Subcutaneous abdominal adipose tissue (tissue), 5 donors: ENCODE results near the gene ACOT6.
"Not testable (repeated sequence)": the region's sequence is repeated elsewhere in the genome, so short reads cannot be mapped to it uniquely, and the experiment has no call there.

Experiments
- H3K27ac ChIP-seq: one replicate; pipeline ENCODE4 v1.7.0; 2013; ENCODE audit warnings: low read depth, mild to moderate bottlenecking, inconsistent platforms, low read length, moderate library complexity
- H3K27me3 ChIP-seq, 5 donors: one replicate each; pipeline ENCODE4 v1.7.0; 2013; ENCODE audit warnings: low read length in 5 of 5, inconsistent platforms in 1 of 5; ENCODE audit not compliant: control insufficient read depth in 5 of 5, insufficient read depth in 4 of 5
- H3K36me3 ChIP-seq, 5 donors: one replicate each; pipeline ENCODE4 v1.7.0; 2013; ENCODE audit warnings: low read length in 5 of 5; ENCODE audit not compliant: control insufficient read depth in 5 of 5, insufficient read depth in 5 of 5
- H3K4me1 ChIP-seq, 5 donors: one replicate each; pipeline ENCODE4 v1.7.0; 2013; ENCODE audit warnings: low read length in 5 of 5, mild to moderate bottlenecking in 3 of 5, moderate library complexity in 1 of 5; ENCODE audit not compliant: control insufficient read depth in 5 of 5, insufficient read depth in 5 of 5
- H3K4me3 ChIP-seq, 5 donors: one replicate each; pipeline ENCODE4 v1.7.0; 2013; ENCODE audit warnings: low read length in 5 of 5, low read depth in 1 of 5
- H3K9ac ChIP-seq, 5 donors: one replicate each; pipeline ENCODE4 v1.7.0; 2013; ENCODE audit warnings: low read length in 5 of 5, mild to moderate bottlenecking in 4 of 5, moderate library complexity in 3 of 5
- H3K9me3 ChIP-seq, 5 donors: one replicate each; pipeline ENCODE4 v1.7.0; 2013; ENCODE audit warnings: low read length in 5 of 5; ENCODE audit not compliant: control insufficient read depth in 5 of 5
- donor health status: healthy.
- donor health status: healthy.
- donor health status: healthy.
- donor health status: healthy.
- donor health status: healthy.

Gene ACOT6

GRCh38 chr14:73620268-73620667 lies 8.0 kb downstream of the ACOT6 start:
- Histone ChIP-seq H3K27ac (peak overlapping the region; percentile 39), H3K9ac (peak overlapping the region in 1 of 5 donors; percentile 3), H3K4me1 (peaks cover 0 to 18% (median 8%) of the 10 kb centered on the region in 5 donors), H3K27me3 (no peaks in the 10 kb centered on the region), H3K4me3 (peak overlapping the region in 1 of 5 donors; percentile 13), H3K36me3 (no peaks in the 10 kb centered on the region), H3K9me3 (peaks cover 0 to 3% (median 0%) of the 10 kb centered on the region in 5 donors)

GRCh38 chr14:73623504-73624054 lies 11.3 kb downstream of the ACOT6 start:
- H3K9ac ChIP-seq = no peak overlapping the region
- H3K27me3 ChIP-seq = no peaks in the 10 kb centered on the region
- H3K4me1 ChIP-seq = peaks cover 0 to 18% (median 8%) of the 10 kb centered on the region in 5 donors
- no peaks in the 10 kb centered on the region for H3K36me3 ChIP-seq
- no peak overlapping the region for H3K27ac ChIP-seq
- peaks cover 0 to 3% (median 0%) of the 10 kb centered on the region in 5 donors for H3K9me3 ChIP-seq
- no peak overlapping the region for H3K4me3 ChIP-seq

GRCh38 chr14:73625706-73626105 lies 13.4 kb downstream of the ACOT6 start:
- Histone ChIP-seq H3K27ac (no peak overlapping the region), H3K36me3 (no peaks in the 10 kb centered on the region), H3K9me3 (peaks cover 0 to 3% (median 0%) of the 10 kb centered on the region in 5 donors), H3K9ac (no peak overlapping the region), H3K4me3 (no peak overlapping the region), H3K27me3 (no peaks in the 10 kb centered on the region), H3K4me1 (peaks cover 0 to 4% (median under 1%) of the 10 kb centered on the region in 5 donors)

- Histone ChIP-seq H3K4me3 (no peak overlapping the region), H3K36me3 (no peaks in the 10 kb centered on the region), H3K4me1 (peaks cover 0 to 4% (median 3%) of the 10 kb centered on the region in 5 donors), H3K27ac (no peak overlapping the region), H3K27me3 (no peaks in the 10 kb centered on the region), H3K9ac (no peak overlapping the region), H3K9me3 (peaks cover 0 to 3% (median 0%) of the 10 kb centered on the region in 5 donors)
Measured at GRCh38 chr14:73627151-73627558, 14.8 kb downstream of the ACOT6 start.

- Histone ChIP-seq H3K27ac (no peak overlapping the region), H3K9ac (no peak overlapping the region), H3K27me3 (no peaks in the 10 kb centered on the region), H3K9me3 (no peaks in the 10 kb centered on the region), H3K36me3 (no peaks in the 10 kb centered on the region), H3K4me1 (peaks cover 0 to 21% (median 11%) of the 10 kb centered on the region in 5 donors), H3K4me3 (no peak overlapping the region)
Measured at GRCh38 chr14:73630009-73630780, 17.9 kb downstream of the ACOT6 start.

- peak overlapping the region; percentile 60 for H3K27ac ChIP-seq
- peak overlapping the region in 4 of 5 donors; percentile 69 to 86 (median 77) for H3K9ac ChIP-seq
- peak overlapping the region; percentile 57 to 78 (median 73) for H3K4me3 ChIP-seq
- H3K36me3 ChIP-seq = no peaks in the 10 kb centered on the region
- no peaks in the 10 kb centered on the region for H3K27me3 ChIP-seq
- no peaks in the 10 kb centered on the region for H3K9me3 ChIP-seq
- peaks cover 0 to 21% (median 11%) of the 10 kb centered on the region in 5 donors for H3K4me1 ChIP-seq
Measured at GRCh38 chr14:73633116-73634010, 21.0 kb downstream of the ACOT6 start.

- Histone ChIP-seq H3K27me3 (no peaks in the 10 kb centered on the region), H3K4me1 (peaks cover 0 to 21% (median 11%) of the 10 kb centered on the region in 5 donors), H3K27ac (peak overlapping the region; percentile 60), H3K36me3 (no peaks in the 10 kb centered on the region), H3K9me3 (no peaks in the 10 kb centered on the region), H3K4me3 (peak overlapping the region; percentile 29 to 78 (median 72)), H3K9ac (peak overlapping the region in 4 of 5 donors; percentile 69 to 86 (median 77))
Measured at GRCh38 chr14:73634011-73634833, 21.9 kb downstream of the ACOT6 start.

GRCh38 chr14:73636355-73636754 lies 24.0 kb downstream of the ACOT6 start:
- not testable (repeated sequence) for H3K27ac ChIP-seq, H3K9me3 ChIP-seq, H3K4me3 ChIP-seq, H3K9ac ChIP-seq, H3K36me3 ChIP-seq, H3K27me3 ChIP-seq
- H3K4me1 ChIP-seq = peaks cover 0 to 21% (median 11%) of the 10 kb centered on the region in 5 donors

GRCh38 chr14:73637830-73638229 lies 25.5 kb downstream of the ACOT6 start:
- H3K36me3 ChIP-seq = no peaks in the 10 kb centered on the region
- no peaks in the 10 kb centered on the region for H3K27me3 ChIP-seq
- peaks cover 0 to 19% (median 11%) of the 10 kb centered on the region in 5 donors for H3K4me1 ChIP-seq
- no peak overlapping the region for H3K27ac ChIP-seq
- no peak overlapping the region for H3K4me3 ChIP-seq
- no peak overlapping the region for H3K9ac ChIP-seq
- no peaks in the 10 kb centered on the region for H3K9me3 ChIP-seq
